Activated CD8-positive, alpha-beta T cell treated with anti-CD3 and anti-CD28 coated beads for 36 hours (primary cell): ENCODE data around the gene BANP. TPM values are rescaled to one million over a fixed set of nuclear protein-coding genes. Genes with fewer than 3 reads are reported as not detected.
"Not testable (repeated sequence)": the region's sequence is repeated elsewhere in the genome, so short reads cannot be mapped to it uniquely, and the experiment has no call there.

ENCODE experiments used
- ATAC-seq: fragments of 200-7000 bp; cut with Tn5 transposase; one replicate; pipeline ENCODE4 v1.10.0; 2021; ENCODE audit warnings: mild to moderate bottlenecking, moderate library complexity
- CTCF ChIA-PET: fragments of 350-600 bp; sonication (Branson Sonifier 250); formaldehyde crosslinking; loops from one replicate; lab custom pipeline; 2021; ENCODE audit warnings: antibody characterized with exemption; lab: Charles Lee
- POLR2A ChIA-PET: fragments of 350-600 bp; sonication (Branson Sonifier 250); formaldehyde crosslinking; loops from one replicate; lab custom pipeline; 2021; ENCODE audit warnings: antibody characterized with exemption; lab: Charles Lee
- DNase-seq: peaks from one replicate; pipeline ENCODE4 v3.0.0-alpha.2; 2020
- H3K27ac Mint-ChIP-seq: one replicate; pipeline ENCODE4 v1.8.0; 2021; ENCODE audit warnings: mild to moderate bottlenecking, mixed read lengths
- H3K27me3 Mint-ChIP-seq: one replicate; pipeline ENCODE4 v1.8.0; 2021; ENCODE audit warnings: mixed read lengths
- H3K36me3 Mint-ChIP-seq: one replicate; pipeline ENCODE4 v1.8.0; 2021; ENCODE audit warnings: low read depth, mixed read lengths
- H3K4me1 Mint-ChIP-seq: one replicate; pipeline ENCODE4 v1.8.0; 2021; ENCODE audit warnings: low read depth, mixed read lengths
- H3K4me3 Mint-ChIP-seq: one replicate; pipeline ENCODE4 v1.8.0; 2021; ENCODE audit warnings: mild to moderate bottlenecking, moderate library complexity, mixed read lengths
- H3K9me3 Mint-ChIP-seq: one replicate; pipeline ENCODE4 v1.8.0; 2021; ENCODE audit warnings: mixed read lengths
- intact Hi-C: fragments of 100-400 bp; cut with micrococcal nuclease; formaldehyde crosslinking; loops from one replicate; pipeline ENCODE4 v1.10.0; 2022
- total RNA-seq, 2 experiments: library from RNA; stranded (reverse); gene quantifications; one replicate each; pipeline ENCODE4 v1.2.3, GENCODE V29; 2021
- TF ChIP-seq, protein P1 (sequence below): fragments of 200-600 bp; IDR thresholded peaks from one replicate; pipeline ENCODE4 v1.8.0; 2022; ENCODE audit warnings: antibody characterized with exemption, mild to moderate bottlenecking

BANP gene
- total RNA-seq, 2 experiments from 2014 or later: 32.1 to 36.1 TPM

GRCh38 chr16:87984180-87984579 lies 32.9 kb downstream of the BANP start:
- CTCF ChIA-PET: interaction anchor here (1.0 to 1.1 kb wide), 2 partner anchors 21 to 205 kb away, joined by 3 read pairs; no protein-coding TSS in a partner anchor
- intact Hi-C loops, ATAC-seq, H3K27me3 Mint-ChIP-seq, H3K9me3 Mint-ChIP-seq, DNase-seq: not testable (repeated sequence)
- Mint-ChIP-seq H3K27ac (peak overlapping the region; percentile 77), H3K4me1 (peaks cover 62% of the 10 kb centered on the region), H3K36me3 (peaks cover 42% of the 10 kb centered on the region), H3K4me3 (peak overlapping the region; percentile 36)
- POLR2A ChIA-PET: interaction anchor here (1.0 kb wide), 2 partner anchors 10 to 33 kb away, joined by 3 read pairs; partner anchors contain the start of gene BANP

- Mint-ChIP-seq H3K36me3 (peaks cover 42% of the 10 kb centered on the region), H3K27ac (peak overlapping the region; percentile 77), H3K9me3 (no peaks in the 10 kb centered on the region), H3K4me3 (peak overlapping the region; percentile 36), H3K27me3 (no peaks in the 10 kb centered on the region), H3K4me1 (peaks cover 60% of the 10 kb centered on the region)
- POLR2A ChIA-PET: interaction anchor here (1.0 kb wide), 1 partner anchor 15 kb away, joined by 3 read pairs; no protein-coding TSS in a partner anchor
- DNase-seq (no peak), ATAC-seq (no peak)
- intact Hi-C loops: no loop called here
- TF ChIP-seq, protein P1, sequence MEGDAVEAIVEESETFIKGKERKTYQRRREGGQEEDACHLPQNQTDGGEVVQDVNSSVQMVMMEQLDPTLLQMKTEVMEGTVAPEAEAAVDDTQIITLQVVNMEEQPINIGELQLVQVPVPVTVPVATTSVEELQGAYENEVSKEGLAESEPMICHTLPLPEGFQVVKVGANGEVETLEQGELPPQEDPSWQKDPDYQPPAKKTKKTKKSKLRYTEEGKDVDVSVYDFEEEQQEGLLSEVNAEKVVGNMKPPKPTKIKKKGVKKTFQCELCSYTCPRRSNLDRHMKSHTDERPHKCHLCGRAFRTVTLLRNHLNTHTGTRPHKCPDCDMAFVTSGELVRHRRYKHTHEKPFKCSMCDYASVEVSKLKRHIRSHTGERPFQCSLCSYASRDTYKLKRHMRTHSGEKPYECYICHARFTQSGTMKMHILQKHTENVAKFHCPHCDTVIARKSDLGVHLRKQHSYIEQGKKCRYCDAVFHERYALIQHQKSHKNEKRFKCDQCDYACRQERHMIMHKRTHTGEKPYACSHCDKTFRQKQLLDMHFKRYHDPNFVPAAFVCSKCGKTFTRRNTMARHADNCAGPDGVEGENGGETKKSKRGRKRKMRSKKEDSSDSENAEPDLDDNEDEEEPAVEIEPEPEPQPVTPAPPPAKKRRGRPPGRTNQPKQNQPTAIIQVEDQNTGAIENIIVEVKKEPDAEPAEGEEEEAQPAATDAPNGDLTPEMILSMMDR: no peak
- CTCF ChIA-PET: interaction anchor here (1.0 to 1.1 kb wide), 2 partner anchors 22 to 206 kb away, joined by 3 read pairs; no protein-coding TSS in a partner anchor
These were observed 33.5 kb downstream of the BANP start for GRCh38 chr16:87984632-87985267.

GRCh38 chr16:87985493-87985892 lies 34.3 kb downstream of the BANP start:
- ATAC-seq, H3K9me3 Mint-ChIP-seq, intact Hi-C loops, H3K4me3 Mint-ChIP-seq, DNase-seq, H3K27me3 Mint-ChIP-seq: not testable (repeated sequence)
- POLR2A ChIA-PET: interaction anchor here (1.0 kb wide), 1 partner anchor 16 kb away, joined by 3 read pairs; no protein-coding TSS in a partner anchor
- Mint-ChIP-seq H3K36me3 (peaks cover 43% of the 10 kb centered on the region), H3K4me1 (peaks cover 53% of the 10 kb centered on the region), H3K27ac (peak overlapping the region; percentile 94)
- CTCF ChIA-PET: interaction anchor here (1.1 to 1.3 kb wide), 2 partner anchors 34 to 114 kb away, joined by 3 read pairs; partner anchors contain the start of gene BANP

DNA sequence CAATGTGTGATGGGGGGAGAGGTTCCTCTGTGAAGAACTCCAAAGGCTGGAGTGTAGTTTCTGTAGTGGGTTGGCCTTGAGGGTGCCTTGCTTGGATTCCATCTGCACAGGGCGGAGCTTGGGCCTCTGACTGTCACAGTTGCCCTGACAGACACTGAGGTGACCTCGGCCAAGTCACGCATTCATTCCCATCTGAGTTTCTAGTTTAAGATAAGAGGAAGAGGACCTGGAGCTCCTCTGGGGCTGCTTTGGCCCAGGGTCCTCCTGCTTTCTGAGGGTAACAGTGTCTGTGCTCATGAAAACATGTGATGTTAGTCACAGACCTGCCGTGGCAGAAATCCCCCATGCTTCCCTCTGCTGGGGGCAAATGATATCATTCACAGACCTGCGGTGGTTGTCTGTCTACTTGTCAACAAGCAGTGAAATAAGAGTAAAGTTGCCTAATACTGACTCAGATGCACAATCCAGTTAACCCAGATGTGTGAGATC lies 35.2 kb downstream of the BANP start:
- CTCF ChIA-PET: interaction anchor here (1.0 to 1.3 kb wide), 3 partner anchors 30 to 115 kb away, joined by 3 read pairs; partner anchors contain the start of gene BANP
- ATAC-seq (peak; percentile 86), DNase-seq (peak; percentile 84)
- POLR2A ChIA-PET, intact Hi-C loops, H3K9me3 Mint-ChIP-seq, H3K27me3 Mint-ChIP-seq: not testable (repeated sequence)
- peaks cover 46% of the 10 kb centered on the region for H3K4me1 Mint-ChIP-seq
- peak overlapping the region; percentile 26 for H3K4me3 Mint-ChIP-seq
- H3K36me3 Mint-ChIP-seq: peaks cover 44% of the 10 kb centered on the region
- peak overlapping the region; percentile 94 for H3K27ac Mint-ChIP-seq

DNA sequence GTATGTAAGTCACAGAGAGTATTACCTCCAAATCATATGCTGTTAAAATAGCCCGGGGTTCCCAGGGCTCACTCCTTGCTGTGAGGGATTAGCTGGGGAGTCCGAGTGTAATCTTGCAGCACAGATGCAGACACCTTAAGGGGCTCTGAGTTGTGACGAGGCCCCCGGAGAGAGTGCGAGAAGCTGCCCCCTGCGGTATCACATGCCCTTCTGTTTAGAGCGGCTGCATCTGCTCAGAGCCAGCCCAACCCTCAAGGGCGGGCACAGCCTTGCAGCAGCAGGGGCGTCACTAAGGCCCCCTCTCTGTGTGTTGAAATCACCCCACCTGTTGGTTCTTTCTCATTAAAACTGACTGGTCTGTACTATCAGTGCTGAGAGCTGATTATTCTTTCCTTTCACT lies 37.4 kb downstream of the BANP start:
- DNase-seq, CTCF ChIA-PET, H3K9me3 Mint-ChIP-seq, H3K4me3 Mint-ChIP-seq, H3K27me3 Mint-ChIP-seq, intact Hi-C loops, POLR2A ChIA-PET, ATAC-seq: not testable (repeated sequence)
- H3K27ac Mint-ChIP-seq: peak overlapping the region; percentile 11
- H3K4me1 Mint-ChIP-seq: peaks cover 27% of the 10 kb centered on the region
- H3K36me3 Mint-ChIP-seq: peaks cover 33% of the 10 kb centered on the region

DNA sequence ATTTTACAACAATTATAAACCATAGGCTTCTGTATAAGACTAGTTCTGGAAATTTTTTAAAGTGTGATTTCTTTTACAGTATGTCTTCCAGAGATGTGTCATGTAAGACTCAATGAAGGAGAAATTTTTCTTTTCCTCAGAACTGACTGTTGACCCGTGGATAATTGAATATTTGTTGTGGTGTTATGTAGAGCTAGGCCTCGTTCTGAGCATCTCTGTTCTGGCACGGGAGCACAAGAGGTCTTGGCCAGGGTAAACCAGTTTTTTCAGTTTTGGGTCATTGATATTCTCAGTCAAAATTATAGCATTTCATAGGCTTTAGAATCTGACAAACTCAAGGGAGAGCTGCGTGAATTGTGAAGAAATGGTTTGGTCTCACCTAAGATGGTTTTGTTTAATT lies 39.0 kb downstream of the BANP start:
- not testable (repeated sequence) for ATAC-seq, H3K4me3 Mint-ChIP-seq
- peaks cover 21% of the 10 kb centered on the region for H3K36me3 Mint-ChIP-seq

GRCh38 chr16:87992142-87992541 lies 40.9 kb downstream of the BANP start:
- H3K36me3 Mint-ChIP-seq: peaks cover 10% of the 10 kb centered on the region
- DNase-seq, H3K4me1 Mint-ChIP-seq, ATAC-seq, POLR2A ChIA-PET, CTCF ChIA-PET, H3K4me3 Mint-ChIP-seq, H3K9me3 Mint-ChIP-seq, H3K27me3 Mint-ChIP-seq, intact Hi-C loops: not testable (repeated sequence)
- peak overlapping the region; percentile 0 for H3K27ac Mint-ChIP-seq

More for the DNA sequence above, 39.0 kb downstream of the BANP start:
- intact Hi-C loops, CTCF ChIA-PET, H3K27me3 Mint-ChIP-seq, H3K27ac Mint-ChIP-seq, H3K9me3 Mint-ChIP-seq, POLR2A ChIA-PET, DNase-seq: not testable (repeated sequence)
- peaks cover 13% of the 10 kb centered on the region for H3K4me1 Mint-ChIP-seq
